Measurements from ENCODE around the gene GATB. TPM values are rescaled to one million over a fixed set of nuclear protein-coding genes. Genes with fewer than 3 reads are reported as not detected.

GATB gene
- total and polyA plus RNA-seq, 2 donors (not counting 1 experiment from before 2014, with no cell fraction given): 11.6 to 19.2 TPM

- ATAC-seq (ENCODE audit: low read depth): no peak
- 87% methylated on average over 3 of the region's 6 CpGs for WGBS (ENCODE audit: insufficient coverage)
- no peak overlapping the region for H3K27ac Mint-ChIP-seq
Observed at GRCh38 chr4:151698213-151698612, 62.6 kb downstream of the GATB start.

More at GRCh38 chr4:151698213-151698612, 62.6 kb downstream of the GATB start:
- TF ChIP-seq CTCF (IDR thresholded peaks at IDR 0.05): no peak
- no peak for TF ChIP-seq EZH2 (IDR thresholded peaks at IDR 0.05; ENCODE audit: borderline replicate concordance, insufficient read depth, low read depth, low read length, poor library complexity, severe bottlenecking)
- Mint-ChIP-seq H3K27me3 (no peaks in the 10 kb centered on the region), H3K4me3 (no peak overlapping the region), H3K9me3 (ENCODE audit: insufficient read depth) (no peaks in the 10 kb centered on the region), H3K4me1 (no peaks in the 10 kb centered on the region)
- Histone ChIP-seq H3K4me3 (ENCODE audit: control extremely low read depth in 1 of 5, extremely low read depth in 1 of 5, insufficient read depth in 1 of 5, low read depth in 2 of 5, low read length in 4 of 5) (no peak overlapping the region), H4K20me1 (ENCODE audit: control insufficient read depth, insufficient read depth, low read length, poor library complexity, severe bottlenecking) (no peaks in the 10 kb centered on the region), H2AFZ (ENCODE audit: insufficient read depth, low read depth, low read length, poor library complexity, severe bottlenecking) (no peak overlapping the region), H3K9me3 (ENCODE audit: control extremely low read depth in 1 of 3, control insufficient read depth in 2 of 3, insufficient read depth in 1 of 3, low read length in 2 of 3) (no peaks in the 10 kb centered on the region), H3K27ac (ENCODE audit: low read length in 2 of 2) (no peak overlapping the region), H3K79me2 (ENCODE audit: control insufficient read depth, insufficient read depth, low read length) (no peaks in the 10 kb centered on the region), H3K36me3 (replicated peaks in 1 of 2; ENCODE audit: control extremely low read depth in 1 of 2, control insufficient read depth in 1 of 2, extremely low read depth in 1 of 2, insufficient read depth in 2 of 2, low read length in 1 of 2) (peaks cover 5 to 28% of the 10 kb centered on the region in 2 experiments), H3K4me1 (ENCODE audit: control insufficient read depth in 2 of 2, insufficient read depth in 2 of 2, low read length in 2 of 2) (no peaks in the 10 kb centered on the region), H3K27me3 (replicated peaks in 1 of 4; ENCODE audit: control extremely low read depth in 1 of 4, control insufficient read depth in 3 of 4, insufficient read depth in 4 of 4, low read length in 3 of 4) (no peaks in the 10 kb centered on the region), H3K9ac (ENCODE audit: low read length) (no peak overlapping the region), H3K4me2 (replicated peaks; ENCODE audit: low read depth, low read length, poor library complexity, severe bottlenecking) (no peak overlapping the region)
- DNase-seq: no peak
- intact Hi-C loops (cut with micrococcal nuclease): no loop called here
- CTCF ChIA-PET: no interaction called here
- POLR2A ChIA-PET: no interaction called here
